Right ventricle myocardium superior (tissue), 1 donor: Measurements from ENCODE around the gene ZNF227. TPM values are rescaled to one million over a fixed set of nuclear protein-coding genes. Genes with fewer than 3 reads are reported as not detected.
"Not testable (repeated sequence)": the region's sequence is repeated elsewhere in the genome, so short reads cannot be mapped to it uniquely, and the experiment has no call there.

Source experiments
- ATAC-seq: fragments of 200-7000 bp; cut with Tn5 transposase; one replicate; pipeline ENCODE4 v1.9.1; 2020; ENCODE audit warnings: mild to moderate bottlenecking; ENCODE audit not compliant: poor library complexity
- DNase-seq: peaks from one replicate; pipeline ENCODE4 v3.0.0-alpha.2; 2020
- intact Hi-C: fragments of 100-400 bp; cut with DNase I; formaldehyde crosslinking; loops from one replicate; pipeline ENCODE4 v1.11.2; 2022
- long read RNA-seq: library from polyadenylated mRNA; unstranded; transcript quantifications from one replicate; pipeline ENCODE4 v2.0.0, GENCODE V29; 2021
- total RNA-seq: library from RNA; stranded (reverse); fragmentation: NEBNext Ultra II Directional; extraction: Animal tissue kit (Norgen Biotek cat#: 25700); gene quantifications from one replicate; pipeline ENCODE4 v1.2.1, GENCODE V29; 2021
- donor health status: DM: no; HTN: yes; CAD: no; lungs with severe emphysema.

ZNF227 gene
- total RNA-seq, result 12.6 TPM
- long read RNA-seq, partial matches to known transcripts, result 0 of 6 reads
- long read RNA-seq, other reads (novel, unspliced or antisense), result 4 of 6 reads

- intact Hi-C loops, result loop anchor here (5.0 kb wide), 1 partner anchor 45 kb away; the partner anchor contains the start of gene ZNF226
- DNase-seq (peak; percentile 95), ATAC-seq (peak; percentile 98)
These were observed at the start of gene ZNF227 for GRCh38 chr19:44212250-44212865. TSS of gene ZNF227 (plus strand) at chr19:44212532. CDS start at chr19:44217793, 5,261 bp downstream.

- intact Hi-C loops, result no loop called here
- DNase-seq (no peak), ATAC-seq (no peak)
These were observed 48.5 kb upstream of the ZNF227 start for GRCh38 chr19:44163789-44164188.

- ATAC-seq (no peak), DNase-seq (no peak)
- intact Hi-C loops, result no loop called here
These were observed 48.0 kb upstream of the ZNF227 start for GRCh38 chr19:44164327-44164672.

GRCh38 chr19:44164673-44165512 lies 47.4 kb upstream of the ZNF227 start, which contains the start of gene ZNF226:
TSS of gene ZNF226 (plus strand) at chr19:44165100. CDS start at chr19:44170081, 4,981 bp downstream.
- intact Hi-C loops, result loop anchor here (5.0 kb wide), 1 partner anchor 47 kb away; the partner anchor contains the start of gene ZNF227
- DNase-seq (peak; percentile 89), ATAC-seq (peak; percentile 100)

- intact Hi-C loops, result not testable (repeated sequence)
These were observed 41.7 kb upstream of the ZNF227 start for GRCh38 chr19:44170660-44171059.

GRCh38 chr19:44176590-44176989 lies 35.7 kb upstream of the ZNF227 start:
- DNase-seq (no peak), ATAC-seq (no peak)
- intact Hi-C loops, result no loop called here

More at GRCh38 chr19:44170660-44171059, 41.7 kb upstream of the ZNF227 start:
- not testable (repeated sequence) for ATAC-seq, DNase-seq

- no peak for ATAC-seq
- intact Hi-C loops, result no loop called here
- no peak for DNase-seq
These were observed 31.4 kb upstream of the ZNF227 start for GRCh38 chr19:44180968-44181367.

GRCh38 chr19:44182145-44182544 lies 30.2 kb upstream of the ZNF227 start:
- ATAC-seq, result no peak
- no peak for DNase-seq

GRCh38 chr19:44190020-44190419 lies 22.3 kb upstream of the ZNF227 start:
- DNase-seq (no peak), ATAC-seq (no peak)
- intact Hi-C loops, result no loop called here

More at GRCh38 chr19:44182145-44182544, 30.2 kb upstream of the ZNF227 start:
- intact Hi-C loops, result no loop called here

GRCh38 chr19:44192127-44192526 lies 20.2 kb upstream of the ZNF227 start:
- no peak for ATAC-seq
- no peak for DNase-seq
- intact Hi-C loops, result no loop called here

- DNase-seq, result no peak
- no peak for ATAC-seq
- intact Hi-C loops, result no loop called here
These were observed 15.6 kb upstream of the ZNF227 start for GRCh38 chr19:44196772-44197171.

GRCh38 chr19:44202470-44202869 lies 9.9 kb upstream of the ZNF227 start:
- DNase-seq, result no peak
- intact Hi-C loops, result no loop called here
- ATAC-seq, result no peak

GRCh38 chr19:44202974-44203373 lies 9.4 kb upstream of the ZNF227 start:
- DNase-seq (no peak), ATAC-seq (no peak)
- intact Hi-C loops, result no loop called here

GRCh38 chr19:44203877-44204276 lies 8.5 kb upstream of the ZNF227 start:
- DNase-seq, result not testable (repeated sequence)

GRCh38 chr19:44204772-44205171 lies 7.6 kb upstream of the ZNF227 start:
- ATAC-seq (no peak), DNase-seq (no peak)
- intact Hi-C loops, result no loop called here

More at GRCh38 chr19:44203877-44204276, 8.5 kb upstream of the ZNF227 start:
- ATAC-seq, intact Hi-C loops: not testable (repeated sequence)

GRCh38 chr19:44207126-44207803 lies 5.1 kb upstream of the ZNF227 start:
- ATAC-seq, result peak; percentile 98
- intact Hi-C loops, result no loop called here
- peak; percentile 92 for DNase-seq

GRCh38 chr19:44212866-44213346 lies 574 bp downstream of the ZNF227 start:
- ATAC-seq (peak; percentile 18), DNase-seq (no peak)
- intact Hi-C loops, result loop anchor here (5.0 kb wide), 1 partner anchor 46 kb away; the partner anchor contains the start of gene ZNF226

GRCh38 chr19:44219926-44220325 lies 7.6 kb downstream of the ZNF227 start:
- intact Hi-C loops, DNase-seq, ATAC-seq: not testable (repeated sequence)

GRCh38 chr19:44220761-44221160 lies 8.4 kb downstream of the ZNF227 start:
- DNase-seq, intact Hi-C loops, ATAC-seq: not testable (repeated sequence)
